Stimulated activated CD8-positive, alpha-beta memory T cell treated with anti-CD3 and anti-CD28 coated beads, Interleukin-4, amount 100 ng/mL, for 4 hours (primary cell): Measurements from ENCODE around the gene DGKB.

Experiments used
- DNase-seq, 2 donors: peaks; one replicate each; pipeline ENCODE4 v3.0.0-alpha.2; 2020; ENCODE audit warnings: low read depth in 2 of 2, low spot score in 1 of 2

DGKB gene

DNA sequence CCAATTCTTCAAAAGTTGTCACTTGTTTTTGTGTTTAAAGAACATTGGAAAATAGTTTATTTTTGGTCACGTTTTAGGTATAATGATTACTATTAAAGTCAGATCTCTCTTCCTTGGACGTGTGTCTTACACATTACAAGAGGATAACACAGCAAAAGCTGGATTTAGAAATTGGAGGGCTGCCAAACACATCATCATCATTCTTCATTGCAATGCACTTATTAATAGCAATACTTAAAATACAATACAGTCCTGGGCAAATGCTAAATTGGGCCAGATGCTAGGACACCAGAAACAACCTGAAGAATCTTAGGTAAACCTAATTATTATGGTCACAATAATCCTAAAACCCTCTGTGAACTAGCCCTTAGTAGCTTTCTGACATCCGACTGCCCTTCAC, 303.6 kb downstream of the DGKB start:
- no peak for DNase-seq

DNA sequence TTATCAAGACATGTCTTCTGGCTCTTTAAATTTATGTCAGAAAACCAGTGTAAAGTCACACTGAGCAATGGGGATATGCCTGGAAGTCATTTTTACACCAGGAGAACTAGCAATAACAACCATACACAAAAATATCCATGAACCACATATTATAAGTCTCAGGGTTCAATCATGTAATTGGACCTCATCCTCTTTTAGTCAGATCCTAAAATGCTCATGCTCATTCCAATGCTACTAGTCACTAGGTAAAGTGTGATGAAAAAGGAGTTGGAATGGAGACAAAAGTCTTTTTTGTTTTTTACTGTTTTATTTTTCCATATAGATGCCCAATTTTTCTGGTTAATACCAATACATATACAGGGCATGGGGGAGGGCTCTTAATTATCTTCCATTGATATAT, 306.1 kb downstream of the DGKB start:
- no peak for DNase-seq

DNA sequence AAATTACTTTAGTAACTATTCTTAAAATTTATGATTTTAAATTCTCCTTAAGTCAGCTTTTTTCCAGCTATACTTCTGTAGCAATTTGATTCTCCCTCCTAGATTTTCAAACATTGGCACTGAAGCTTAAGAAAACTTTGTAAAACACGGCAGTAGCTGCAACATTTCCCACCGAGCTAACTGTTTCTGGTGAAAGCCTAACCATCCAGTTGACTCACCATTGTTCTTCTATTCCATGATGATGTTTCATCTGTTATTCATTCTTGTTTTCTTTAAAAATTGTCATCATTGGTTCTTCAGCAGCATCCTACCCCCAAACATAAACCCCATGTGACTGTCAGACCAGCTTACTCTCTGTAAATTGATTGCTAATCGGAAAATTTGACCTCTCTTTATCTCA, 312.3 kb downstream of the DGKB start:
- no peak for DNase-seq

DNA sequence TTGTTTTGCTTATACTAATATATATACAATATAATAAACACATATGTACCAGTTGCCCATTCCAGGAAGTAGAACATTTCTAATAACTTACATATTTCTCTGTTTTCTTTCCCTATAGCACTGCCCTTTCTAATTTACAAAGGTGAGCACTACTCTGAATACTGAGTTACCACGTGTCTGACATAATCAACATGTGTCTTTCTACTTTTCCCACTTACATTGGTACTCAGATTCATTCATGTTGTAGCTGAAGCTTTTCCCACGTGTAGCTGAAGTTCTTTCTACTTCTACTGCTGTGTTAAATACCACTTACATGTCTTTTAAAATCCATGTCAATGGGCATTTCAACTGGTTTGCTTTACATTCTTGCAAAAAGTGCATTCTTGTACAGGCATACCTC, 317.3 kb downstream of the DGKB start:
- DNase-seq, result no peak

DNA sequence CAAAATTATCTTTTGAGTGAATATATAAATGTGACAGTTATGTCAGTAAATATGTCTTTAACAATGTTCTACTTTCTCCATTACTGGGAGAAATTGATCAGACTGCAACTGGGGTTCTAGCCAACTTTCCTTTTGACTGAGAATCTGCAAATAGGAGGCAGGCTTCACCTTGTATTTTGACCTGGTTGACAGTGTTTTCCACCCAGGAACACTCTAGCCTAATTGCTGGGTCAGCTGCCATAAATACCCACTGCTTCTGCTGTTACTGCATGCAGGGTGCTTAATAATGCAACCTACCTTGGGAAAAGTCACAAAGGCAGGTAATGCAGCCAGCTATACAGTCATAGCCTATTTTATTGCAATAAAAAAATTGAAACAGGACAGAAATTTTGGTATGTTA, 319.0 kb downstream of the DGKB start:
- no peak for DNase-seq

DNA sequence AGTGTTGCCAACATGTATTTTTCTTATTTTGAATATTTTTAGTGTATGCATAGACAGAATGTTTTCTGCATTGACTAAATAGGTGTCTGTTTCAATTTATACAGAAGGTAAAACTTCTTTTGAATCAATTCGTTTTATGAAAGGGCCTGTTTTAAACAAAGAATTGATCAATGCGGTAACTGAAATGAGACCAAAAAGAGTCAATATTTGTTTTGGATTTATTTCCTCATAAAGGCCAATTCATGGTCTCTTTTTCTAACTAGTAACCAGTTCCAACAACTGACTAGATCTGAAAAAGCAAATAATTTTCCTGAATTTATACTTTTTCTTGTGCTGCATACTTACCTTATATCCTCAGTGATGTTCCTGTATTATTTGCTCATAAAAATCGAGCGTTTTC, 320.5 kb downstream of the DGKB start:
- DNase-seq, result no peak

DNA sequence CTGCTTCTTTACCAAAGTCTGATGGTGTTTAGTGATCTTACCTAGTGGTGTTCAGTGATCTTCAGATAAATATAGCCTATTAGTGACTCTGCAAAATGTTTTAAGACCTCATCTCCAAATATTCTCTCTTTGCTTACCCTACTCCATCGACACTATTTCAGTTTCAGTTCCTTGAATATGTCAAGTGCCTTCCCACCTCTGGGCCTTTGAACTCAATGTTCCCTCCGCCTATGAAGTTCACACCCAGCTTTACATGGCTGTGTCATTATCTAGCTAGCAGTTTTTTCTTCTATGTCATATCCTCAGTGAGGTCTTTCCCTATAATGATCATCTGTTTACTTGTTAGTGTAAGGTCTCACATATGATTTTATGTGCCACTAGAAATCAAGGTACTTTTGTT, 322.6 kb downstream of the DGKB start:
- DNase-seq, result no peak

DNA sequence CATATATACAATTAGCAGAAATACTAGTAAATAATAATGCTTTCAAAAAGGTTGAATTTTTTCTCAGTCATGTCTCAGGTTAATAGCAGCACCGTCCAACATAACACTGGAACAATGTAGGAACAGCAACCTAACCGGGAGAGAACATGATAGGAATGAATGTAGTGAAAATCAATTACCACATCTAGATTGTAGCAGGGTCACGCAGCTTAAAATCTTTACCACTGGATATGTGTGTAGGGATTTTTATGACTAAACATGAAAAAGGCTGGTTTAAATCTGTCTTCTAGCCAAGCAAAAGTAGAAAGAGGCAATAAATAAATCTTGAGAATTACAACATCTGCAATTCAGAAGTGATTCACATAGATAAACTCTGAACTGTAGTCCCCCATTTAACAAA, 326.0 kb downstream of the DGKB start:
- no peak for DNase-seq

DNA sequence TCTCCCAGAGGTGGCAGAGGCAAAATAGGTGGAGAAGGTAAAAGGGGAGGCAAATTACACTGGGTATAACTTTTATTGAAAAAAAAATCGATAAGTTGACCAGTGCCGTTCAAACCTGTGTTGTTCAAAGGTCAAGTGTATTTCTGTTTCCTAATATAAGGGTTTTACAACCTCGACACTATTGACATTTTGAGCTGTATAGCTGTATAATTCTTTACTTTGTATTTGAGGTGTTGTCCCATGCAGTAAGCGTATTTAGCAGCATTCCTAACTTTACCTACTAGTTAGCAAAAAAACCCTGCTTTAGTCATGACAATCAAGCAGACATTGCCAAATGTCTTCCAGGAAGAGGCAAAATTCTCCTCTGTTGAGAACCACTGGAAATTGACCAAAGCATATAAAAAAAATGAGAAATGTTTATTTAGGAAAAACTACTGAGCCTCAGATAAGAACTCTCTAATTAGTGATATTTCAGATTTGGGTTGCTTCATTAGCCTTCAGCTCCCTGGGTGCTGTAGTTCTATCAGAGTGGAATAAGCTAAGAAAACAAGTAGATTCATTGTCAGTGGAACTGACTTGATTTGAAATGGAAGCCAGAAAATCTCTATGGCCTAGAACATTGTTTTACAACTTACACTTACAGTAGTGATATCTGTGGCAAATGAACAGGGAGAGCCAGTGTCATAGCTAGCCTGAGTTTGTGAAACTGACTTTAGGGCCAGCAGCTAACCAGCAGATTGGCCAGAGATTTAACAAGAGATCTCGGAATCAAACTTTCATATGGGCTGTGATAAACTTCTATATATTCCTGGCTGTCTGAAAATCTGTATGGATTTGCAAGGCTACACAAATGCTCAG, 331.6 kb downstream of the DGKB start:
- DNase-seq, result no peak

DNA sequence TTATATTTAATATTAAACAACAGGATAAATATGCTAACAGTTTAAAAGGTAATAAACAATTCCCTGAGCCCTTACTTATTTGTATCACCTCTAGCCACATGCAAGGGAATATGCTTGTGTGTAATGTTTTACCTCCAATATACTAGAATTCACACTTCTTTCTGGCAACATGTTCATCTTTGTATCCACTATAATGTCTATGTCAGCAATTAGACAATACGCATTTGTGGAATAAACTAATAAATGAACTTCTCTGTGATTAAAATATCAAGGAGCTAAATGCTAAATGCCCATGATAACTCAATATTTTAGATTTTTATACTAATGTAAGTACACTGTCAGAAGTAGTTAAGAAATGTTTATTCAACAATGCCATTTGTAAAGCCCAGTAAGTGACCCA, 350.5 kb downstream of the DGKB start:
- DNase-seq, result no peak

DNA sequence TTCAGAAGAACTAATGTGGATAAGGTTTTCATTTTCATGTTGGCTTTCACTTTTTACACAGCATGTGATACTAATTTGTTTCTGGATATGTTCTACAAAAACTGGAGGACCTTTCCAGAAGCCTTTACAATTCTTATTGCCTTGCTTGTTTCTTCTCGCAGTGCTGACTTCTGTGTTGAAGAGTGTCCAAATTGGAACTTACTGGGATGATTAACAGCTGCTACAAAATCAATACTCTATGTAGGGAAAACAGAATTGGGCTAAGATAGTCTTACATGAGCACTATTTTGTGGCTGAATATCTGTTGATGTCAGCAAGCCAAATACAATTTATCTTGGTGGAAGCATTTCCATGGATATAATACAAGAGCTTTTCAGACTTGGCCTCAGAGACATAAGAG, 351.2 kb downstream of the DGKB start:
- DNase-seq, result no peak

DNA sequence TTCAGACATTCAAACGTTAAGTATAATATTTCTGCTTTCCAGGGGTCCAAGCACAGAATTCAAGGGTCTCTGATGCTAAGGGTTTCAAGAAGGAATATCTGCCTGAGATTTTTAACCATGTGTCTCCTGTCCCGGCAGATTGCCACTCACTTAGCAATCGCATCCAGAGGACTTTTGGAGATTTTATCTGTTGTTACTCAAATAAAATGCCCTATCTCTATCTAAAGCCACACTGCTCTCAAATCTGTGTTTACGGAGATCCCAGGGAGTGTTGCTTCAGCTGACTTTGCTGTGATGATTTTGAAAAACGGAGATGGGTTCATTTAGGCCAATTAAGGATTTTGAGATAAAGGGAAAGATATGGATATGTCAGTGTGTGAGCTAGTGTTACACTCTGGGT, 359.9 kb downstream of the DGKB start:
- no peak for DNase-seq

DNA sequence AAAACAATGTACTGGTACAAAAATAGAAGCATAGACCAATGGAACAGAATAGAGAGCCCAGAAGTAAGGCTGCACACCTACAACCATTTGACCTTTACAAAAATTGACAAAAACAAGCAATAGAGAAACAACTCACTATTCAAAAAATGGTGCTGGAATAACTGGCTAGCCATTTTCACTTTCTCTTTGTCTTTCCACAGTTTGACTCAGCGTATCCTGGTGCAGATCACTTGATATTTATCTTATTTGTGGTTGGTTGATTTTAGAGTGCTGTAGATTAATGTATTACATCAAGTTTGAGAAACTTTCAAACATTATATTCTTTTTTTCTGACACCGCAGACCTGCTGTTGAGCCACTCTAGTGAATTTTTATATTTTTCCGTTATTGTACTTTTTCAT, 381.4 kb downstream of the DGKB start:
- DNase-seq, result no peak

DNA sequence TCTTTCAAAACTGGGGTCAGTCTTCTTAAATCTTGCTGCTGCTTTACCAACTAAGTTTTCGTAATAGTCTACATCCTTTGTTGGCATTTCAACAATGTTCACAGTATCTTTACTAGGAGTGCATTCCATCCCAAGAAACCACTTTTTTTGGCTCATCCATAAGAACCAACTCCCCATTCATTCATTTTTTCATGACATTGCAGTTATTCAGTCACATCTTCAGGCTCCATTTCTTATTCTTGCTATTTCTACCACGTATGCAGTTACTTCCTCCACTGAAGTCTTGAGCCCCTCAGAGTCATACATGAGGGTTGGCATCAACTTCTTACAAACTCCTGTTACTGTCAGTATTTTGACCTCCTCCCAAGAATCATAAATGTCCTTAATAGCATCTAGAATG, 392.3 kb downstream of the DGKB start:
- DNase-seq, result no peak

DNA sequence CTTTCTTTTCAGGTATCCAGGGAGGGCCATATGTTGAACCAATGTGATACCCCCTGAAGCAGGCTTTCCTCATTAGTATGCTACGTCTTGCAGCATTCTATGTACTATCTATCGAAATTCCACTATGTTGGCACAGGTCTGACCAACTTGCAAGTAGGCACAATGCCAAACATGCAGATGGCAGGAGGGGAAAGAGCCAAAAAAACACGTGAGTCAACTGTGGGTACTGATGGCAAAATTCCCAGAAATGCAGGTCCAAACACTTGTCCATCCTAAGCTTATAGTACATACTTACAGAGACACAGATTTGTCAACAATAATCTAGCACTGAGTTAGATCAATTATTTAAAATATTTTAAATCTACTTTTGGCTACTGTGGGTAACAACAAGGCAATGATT, 394.9 kb downstream of the DGKB start:
- DNase-seq, result no peak

DNA sequence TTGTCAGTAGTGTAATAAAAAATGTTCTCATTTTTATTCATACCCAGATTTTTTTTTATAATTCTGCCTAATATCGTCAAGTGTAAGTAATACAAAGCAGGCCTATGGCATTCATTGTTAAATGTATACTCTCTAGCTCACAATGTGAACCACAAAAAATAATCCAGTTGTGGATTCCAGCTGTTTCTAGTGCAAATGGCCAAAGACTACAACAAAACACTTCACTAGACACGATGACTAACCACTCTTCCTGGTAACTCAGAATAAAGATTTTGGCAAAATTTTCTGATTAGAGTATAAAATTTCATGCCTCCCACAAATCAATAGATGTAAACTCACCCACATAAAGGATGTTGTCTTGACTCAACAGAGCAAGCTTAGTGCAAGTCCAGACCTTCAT, 396.6 kb downstream of the DGKB start:
- no peak for DNase-seq

DNA sequence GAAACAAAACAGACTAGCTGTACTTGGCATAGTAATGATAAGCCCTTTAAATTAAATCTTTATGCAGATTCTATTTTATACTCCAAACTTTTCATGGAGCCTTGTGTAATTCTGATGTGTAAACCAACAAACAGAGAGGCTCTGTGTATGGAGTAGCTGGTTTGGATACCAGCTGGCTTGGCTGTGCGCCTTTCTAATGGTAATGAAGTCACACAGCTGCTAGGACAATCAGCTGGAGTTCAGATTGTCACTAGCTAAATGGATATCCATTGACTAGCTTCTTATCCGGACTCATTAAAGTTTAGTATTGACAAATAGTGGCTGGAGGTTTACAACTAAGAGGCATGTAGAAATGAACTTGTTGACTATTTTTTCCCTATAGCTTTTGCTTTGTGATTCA, 398.4 kb downstream of the DGKB start:
- DNase-seq, result no peak

DNA sequence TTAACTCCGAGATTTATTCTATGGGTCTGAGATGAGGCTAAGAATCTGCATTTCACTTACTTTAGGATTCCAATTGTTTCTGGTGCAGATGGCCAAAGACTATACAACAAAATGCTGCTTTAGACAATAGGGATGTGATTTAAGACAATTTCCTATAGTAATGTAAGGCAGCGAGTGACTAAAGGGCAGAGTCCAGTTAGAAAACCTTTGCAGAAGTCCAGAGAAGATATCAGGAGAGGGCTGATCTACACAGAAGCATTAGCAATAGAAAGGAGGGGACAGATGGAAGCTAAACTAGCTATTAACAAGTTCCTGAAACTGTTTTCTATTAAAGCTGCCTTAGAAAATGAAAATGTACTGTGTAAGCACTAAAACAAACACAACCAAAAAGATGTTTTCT, 398.9 kb downstream of the DGKB start:
- DNase-seq, result no peak

DNA sequence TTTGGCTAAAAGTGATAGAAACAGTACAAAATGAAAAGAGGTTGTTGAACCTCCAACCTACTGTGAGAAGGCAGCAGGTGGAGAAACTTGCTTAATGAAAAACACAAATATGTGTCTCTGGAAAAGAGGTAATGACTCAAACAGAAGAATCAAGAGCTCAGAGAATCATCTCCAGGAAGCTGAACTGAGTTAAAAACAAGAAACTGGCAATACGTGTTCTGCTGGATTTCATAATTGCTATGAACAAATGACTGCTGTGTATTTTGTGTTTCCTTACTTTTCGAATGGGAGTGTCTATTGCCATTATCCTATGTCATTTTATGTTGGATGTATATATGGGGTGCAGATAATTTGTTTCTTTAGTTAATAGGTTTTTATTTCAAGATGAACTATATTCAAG, 401.1 kb downstream of the DGKB start:
- DNase-seq, result no peak

DNA sequence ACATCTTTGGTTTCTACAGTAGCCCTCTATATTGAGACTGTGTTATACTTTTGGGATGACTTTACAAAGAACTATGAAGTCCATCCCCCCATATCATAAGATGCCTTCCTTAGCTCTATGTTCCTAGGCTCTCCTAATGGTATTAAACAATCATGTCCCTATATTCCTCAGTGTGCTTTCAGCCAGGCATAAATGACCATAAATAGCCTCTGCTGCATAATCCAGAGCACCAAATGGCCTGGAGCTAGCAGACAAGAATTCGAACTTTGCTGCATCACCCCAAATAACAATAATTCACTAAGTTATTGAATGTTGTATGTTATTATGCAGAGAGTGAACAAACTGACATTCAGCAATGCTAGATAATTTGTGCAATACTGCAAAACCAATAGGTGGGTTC, 405.2 kb downstream of the DGKB start:
- DNase-seq, result no peak

DNA sequence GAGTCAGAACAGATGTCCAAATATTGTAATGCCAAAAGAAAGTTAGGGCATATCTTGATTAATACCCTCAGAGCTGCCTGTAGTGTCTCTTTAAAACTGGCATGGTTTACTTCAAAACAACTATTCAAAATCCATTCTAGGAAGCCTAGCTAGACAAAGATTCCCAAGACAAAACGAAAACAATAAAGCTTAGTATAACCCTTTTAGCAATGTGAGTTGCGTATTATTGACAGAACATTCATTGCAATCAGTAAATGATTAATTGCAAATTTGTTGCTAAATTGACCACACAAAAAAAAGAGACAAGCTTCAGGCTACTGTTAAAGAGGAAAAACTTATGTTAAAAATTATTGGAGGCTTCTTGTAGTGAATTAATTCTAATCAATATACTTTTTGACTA, 406.9 kb downstream of the DGKB start:
- DNase-seq, result no peak

DNA sequence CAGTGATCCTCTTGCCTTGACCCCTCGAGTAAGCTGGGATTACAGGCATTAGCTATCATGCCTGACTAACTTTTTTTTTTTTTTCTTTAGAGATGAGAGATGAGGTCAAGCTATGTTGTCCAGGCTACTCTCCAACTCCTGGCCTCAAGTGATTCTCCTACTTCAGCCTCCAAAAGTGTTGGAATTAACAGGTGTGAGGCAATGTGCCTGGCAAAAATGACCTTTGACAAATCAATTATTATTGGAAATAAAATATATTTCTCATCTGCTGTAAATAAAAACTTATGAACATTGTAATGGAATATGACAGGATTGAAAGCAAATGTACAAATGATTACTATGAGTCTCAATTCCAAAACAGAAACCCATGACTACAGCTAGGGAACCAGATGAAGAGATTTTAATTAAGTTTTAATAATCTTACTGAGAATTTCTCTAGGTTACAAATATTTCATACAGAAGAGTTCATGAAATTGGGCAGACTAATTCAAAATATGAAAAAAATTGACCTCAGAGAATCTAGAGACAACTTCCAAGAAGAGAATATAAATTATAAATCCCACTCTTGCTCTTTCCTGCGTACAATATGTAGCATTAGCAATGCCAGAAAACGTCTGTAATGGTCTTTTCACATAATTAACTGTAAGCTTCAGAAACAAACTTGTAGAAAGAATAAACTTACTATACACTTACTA, 414.7 kb downstream of the DGKB start:
- no peak for DNase-seq

DNA sequence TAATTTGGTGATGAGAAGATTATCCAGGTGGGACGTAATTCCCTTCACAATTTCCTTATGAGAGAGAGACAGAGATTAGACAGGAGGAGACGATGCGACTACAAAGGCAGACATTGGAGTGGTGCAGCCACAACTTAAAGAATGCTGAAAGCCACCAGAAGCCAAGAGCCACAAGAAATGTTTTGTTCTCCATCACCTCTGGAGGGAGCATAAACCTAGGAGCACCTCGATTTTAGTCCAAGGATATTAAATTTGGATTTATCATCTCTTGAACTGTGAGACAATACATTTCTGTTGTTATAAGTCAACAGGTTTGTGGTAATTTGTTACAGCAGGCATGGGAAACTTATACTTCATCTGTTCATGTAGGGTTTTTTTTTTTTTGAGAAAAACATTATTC, 418.9 kb downstream of the DGKB start:
- no peak for DNase-seq
